PC-9 (cell line): ENCODE measurements around the gene SDSL. TPM values are rescaled to one million over a fixed set of nuclear protein-coding genes. Genes with fewer than 3 reads are reported as not detected.

Experiments used
- BruUV-seq: library from RNA; stranded (reverse); fragments of 400-500 nt; replicated peaks from 2 replicates; lab custom pipeline; 2021; lab: Mats Ljungman, UMichigan
- CTCF ChIA-PET: fragments of 300-600 bp; sonication (Branson Sonifier 250); formaldehyde crosslinking; loops from one replicate; lab custom pipeline; 2022; ENCODE audit warnings: antibody characterized with exemption; lab: Charles Lee
- POLR2A ChIA-PET: fragments of 300-600 bp; sonication (Branson Sonifier 250); formaldehyde crosslinking; loops from one replicate; lab custom pipeline; 2022; ENCODE audit warnings: antibody characterized with exemption; ENCODE audit not compliant: unreplicated experiment; lab: Charles Lee
- DNase-seq, 2 experiments: peaks; one replicate each; pipeline versions ENCODE4 v3.0.0 to v3.0.0-alpha.2; 2015 to 2022; ENCODE audit warnings: mixed read lengths in 1 of 2
- H2AFZ ChIP-seq: fragments of 200-600 bp; sonication (generic); 2 replicates; pipeline ENCODE4 v1.8.1; 2017; ENCODE audit warnings: antibody characterized with exemption
- H3F3A ChIP-seq: fragments of 200-600 bp; sonication (generic); 2 replicates; pipeline ENCODE4 v1.8.1; 2017; ENCODE audit warnings: antibody characterized with exemption, mild to moderate bottlenecking, low read depth; ENCODE audit not compliant: insufficient read depth
- H3K27ac ChIP-seq: fragments of 200-600 bp; sonication (generic); 2 replicates; pipeline ENCODE4 v1.6.1; 2016; ENCODE audit warnings: mixed run types
- H3K27me3 ChIP-seq: fragments of 200-600 bp; sonication (generic); 2 replicates; pipeline ENCODE4 v1.6.1; 2016; ENCODE audit warnings: low read depth, mixed run types; ENCODE audit not compliant: insufficient read depth
- H3K36me3 ChIP-seq: fragments of 200-600 bp; sonication (generic); 2 replicates; pipeline ENCODE4 v1.6.1; 2016; ENCODE audit warnings: low read depth, mixed run types
- H3K4me1 ChIP-seq: fragments of 200-600 bp; sonication (generic); replicated peaks from 2 replicates; pipeline ENCODE4 v1.6.1; 2016; ENCODE audit warnings: mixed run types; ENCODE audit not compliant: insufficient read depth
- H3K4me2 ChIP-seq: fragments of 200-600 bp; sonication (generic); 2 replicates; pipeline ENCODE4 v1.6.1; 2017; ENCODE audit warnings: mixed run types
- H3K4me3 ChIP-seq: fragments of 200-600 bp; sonication (generic); 2 replicates; pipeline ENCODE4 v1.6.1; 2016; ENCODE audit warnings: mixed run types
- H3K79me2 ChIP-seq: fragments of 200-600 bp; sonication (generic); 2 replicates; pipeline ENCODE4 v1.6.1; 2017; ENCODE audit warnings: low read depth, mixed run types
- H3K9me2 ChIP-seq: fragments of 200-600 bp; sonication (generic); 2 replicates; pipeline ENCODE4 v1.8.1; 2017; ENCODE audit warnings: mild to moderate bottlenecking; ENCODE audit not compliant: insufficient read depth
- H3K9me3 ChIP-seq: fragments of 200-600 bp; sonication (generic); 2 replicates; pipeline ENCODE4 v1.8.1; 2016; ENCODE audit warnings: low read depth; ENCODE audit not compliant: insufficient read depth
- H4K20me1 ChIP-seq: fragments of 200-600 bp; sonication (generic); 2 replicates; pipeline ENCODE4 v1.8.1; 2017; ENCODE audit not compliant: insufficient read depth
- EZH2 ChIP-seq: fragments of 200-600 bp; sonication (generic); IDR thresholded peaks from 2 replicates; pipeline ENCODE4 v1.8.0; 2017; ENCODE audit warnings: antibody characterized with exemption, low read depth
- intact Hi-C: fragments of 100-400 bp; cut with micrococcal nuclease; formaldehyde crosslinking; loops from one replicate; pipeline ENCODE4 v1.10.0; 2022; ENCODE audit not compliant: unreplicated experiment
- total RNA-seq: library from RNA; stranded (reverse); gene quantifications from 2 replicates; pipeline ENCODE4 v1.2.3, GENCODE V29; 2021
- TF ChIP-seq, protein P1 (sequence below): fragments of 200-600 bp; sonication (generic); conservative IDR thresholded peaks from 2 replicates; pipeline ENCODE4 v1.6.1; 2017; ENCODE audit warnings: mixed run types, antibody characterized with exemption, mild to moderate bottlenecking, moderate library complexity

Gene SDSL
- total RNA-seq, 1 experiment from 2014 or later, result 14.2 TPM

- Histone ChIP-seq H3K9me3 (no peaks in the 10 kb centered on the region), H3K4me3 (no peak overlapping the region), H3K4me1 (no peaks in the 10 kb centered on the region), H3K4me2 (no peak overlapping the region), H3F3A (no peaks in the 10 kb centered on the region), H3K9me2 (no peaks in the 10 kb centered on the region), H3K36me3 (no peaks in the 10 kb centered on the region), H3K27me3 (no peaks in the 10 kb centered on the region), H3K79me2 (no peaks in the 10 kb centered on the region), H4K20me1 (no peaks in the 10 kb centered on the region), H3K27ac (no peak overlapping the region), H2AFZ (no peak overlapping the region)
- no TSS peak for BruUV-seq
- no peak for DNase-seq
- ChIA-PET POLR2A (no interaction called here), CTCF (interaction anchor here (0.6 kb wide), 1 partner anchor 80 kb away, joined by 4 read pairs; no protein-coding TSS in a partner anchor)
- no peak for TF ChIP-seq EZH2
- TF ChIP-seq, protein P1, sequence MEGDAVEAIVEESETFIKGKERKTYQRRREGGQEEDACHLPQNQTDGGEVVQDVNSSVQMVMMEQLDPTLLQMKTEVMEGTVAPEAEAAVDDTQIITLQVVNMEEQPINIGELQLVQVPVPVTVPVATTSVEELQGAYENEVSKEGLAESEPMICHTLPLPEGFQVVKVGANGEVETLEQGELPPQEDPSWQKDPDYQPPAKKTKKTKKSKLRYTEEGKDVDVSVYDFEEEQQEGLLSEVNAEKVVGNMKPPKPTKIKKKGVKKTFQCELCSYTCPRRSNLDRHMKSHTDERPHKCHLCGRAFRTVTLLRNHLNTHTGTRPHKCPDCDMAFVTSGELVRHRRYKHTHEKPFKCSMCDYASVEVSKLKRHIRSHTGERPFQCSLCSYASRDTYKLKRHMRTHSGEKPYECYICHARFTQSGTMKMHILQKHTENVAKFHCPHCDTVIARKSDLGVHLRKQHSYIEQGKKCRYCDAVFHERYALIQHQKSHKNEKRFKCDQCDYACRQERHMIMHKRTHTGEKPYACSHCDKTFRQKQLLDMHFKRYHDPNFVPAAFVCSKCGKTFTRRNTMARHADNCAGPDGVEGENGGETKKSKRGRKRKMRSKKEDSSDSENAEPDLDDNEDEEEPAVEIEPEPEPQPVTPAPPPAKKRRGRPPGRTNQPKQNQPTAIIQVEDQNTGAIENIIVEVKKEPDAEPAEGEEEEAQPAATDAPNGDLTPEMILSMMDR, result no peak
- intact Hi-C loops, result no loop called here
Observed at GRCh38 chr12:113386866-113387566, 35.2 kb upstream of the SDSL start.

- Histone ChIP-seq H3K36me3 (no peaks in the 10 kb centered on the region), H3K4me1 (no peaks in the 10 kb centered on the region), H3K27me3 (no peaks in the 10 kb centered on the region), H3K4me2 (no peak overlapping the region), H3K79me2 (no peaks in the 10 kb centered on the region), H3F3A (no peaks in the 10 kb centered on the region), H4K20me1 (no peaks in the 10 kb centered on the region), H3K27ac (no peak overlapping the region), H3K9me3 (no peaks in the 10 kb centered on the region), H3K9me2 (no peaks in the 10 kb centered on the region), H3K4me3 (no peak overlapping the region), H2AFZ (no peak overlapping the region)
- no peak for DNase-seq
- intact Hi-C loops, result no loop called here
- ChIA-PET CTCF (interaction anchor here (0.6 kb wide), 1 partner anchor 79 kb away, joined by 4 read pairs; no protein-coding TSS in a partner anchor), POLR2A (no interaction called here)
- no TSS peak for BruUV-seq
- TF ChIP-seq, protein P1, result no peak
- no peak for TF ChIP-seq EZH2
Observed at GRCh38 chr12:113387631-113388030, 34.5 kb upstream of the SDSL start.

DNA sequence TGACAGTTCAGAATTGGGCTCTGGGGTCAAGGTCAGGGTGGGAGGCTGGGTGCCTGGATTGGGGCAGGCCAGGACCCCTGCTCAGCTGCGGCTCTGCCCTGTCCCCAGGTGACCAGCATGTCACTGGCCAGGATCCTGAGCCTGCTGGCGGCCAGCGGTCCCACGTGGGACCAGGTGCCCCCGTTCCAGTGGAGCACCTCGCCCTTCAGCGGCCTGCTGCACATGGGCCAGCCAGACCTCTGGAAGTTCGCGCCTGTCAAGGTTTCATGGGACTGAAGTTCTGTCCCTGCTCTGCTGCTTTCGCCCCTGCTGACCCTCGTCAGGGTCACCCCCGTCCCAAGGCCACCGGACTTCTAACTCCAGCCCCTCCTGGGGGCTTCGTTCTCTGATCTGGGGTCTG, 33.8 kb upstream of the SDSL start:
- POLR2A ChIA-PET, result no interaction called here

More for the DNA sequence above, 33.8 kb upstream of the SDSL start:
- no peak for TF ChIP-seq EZH2
- TF ChIP-seq, protein P1, result no peak
- Histone ChIP-seq H3K27me3 (no peaks in the 10 kb centered on the region), H3K4me1 (no peaks in the 10 kb centered on the region), H3F3A (no peaks in the 10 kb centered on the region), H3K4me3 (no peak overlapping the region), H3K9me2 (no peaks in the 10 kb centered on the region), H4K20me1 (no peaks in the 10 kb centered on the region), H3K27ac (no peak overlapping the region), H3K9me3 (no peaks in the 10 kb centered on the region), H3K4me2 (no peak overlapping the region), H3K36me3 (no peaks in the 10 kb centered on the region), H3K79me2 (no peaks in the 10 kb centered on the region), H2AFZ (no peak overlapping the region)
- DNase-seq, result no peak
- no TSS peak for BruUV-seq
- intact Hi-C loops, result no loop called here
- CTCF ChIA-PET, result no interaction called here
